ENCODE data around the gene CNTNAP2. TPM values are rescaled to one million over a fixed set of nuclear protein-coding genes. Genes with fewer than 3 reads are reported as not detected.

The CNTNAP2 gene
- total RNA-seq, 6 experiments from 2014 or later = 1.8 to 8.1 (median 3.9) TPM

GRCh38 chr7:146129296-146129695, 12.7 kb downstream of the CNTNAP2 start:
- Histone ChIP-seq H3K27ac (no peak overlapping the region), H3K4me1 (no peaks in the 10 kb centered on the region), H3K27me3 (no peaks in the 10 kb centered on the region), H3K9me3 (no peaks in the 10 kb centered on the region), H3K4me3 (no peak overlapping the region), H3K36me3 (no peaks in the 10 kb centered on the region)
- TF ChIP-seq CTCF (IDR thresholded peaks at IDR 0.05) = no peak
- TF ChIP-seq POLR2A (IDR thresholded peaks at IDR 0.05) = no peak
- DNase-seq (no peak), ATAC-seq (no peak)
- intact Hi-C loops (cut with DNase I) = no loop called here
- 8% methylated on average over 1 of the region's 1 CpG for WGBS (ENCODE audit: insufficient coverage, low coverage, low lambda C conversion rate, missing lambda C conversion rate)

- DNase-seq (no peak), ATAC-seq (no peak)
- TF ChIP-seq POLR2A (IDR thresholded peaks at IDR 0.05) (no peak), CTCF (IDR thresholded peaks at IDR 0.05) (no peak)
- no peaks in the 10 kb centered on the region for H3K4me1 ChIP-seq
- no peaks in the 10 kb centered on the region for H3K36me3 ChIP-seq
- intact Hi-C loops (cut with DNase I) = no loop called here
- H3K9me3 ChIP-seq = no peaks in the 10 kb centered on the region
- WGBS (ENCODE audit: insufficient coverage, low coverage, low lambda C conversion rate, missing lambda C conversion rate) = 72% methylated on average over 9 of the region's 9 CpGs
- H3K27me3 ChIP-seq = no peaks in the 10 kb centered on the region
- no peak overlapping the region for H3K27ac ChIP-seq
- no peak overlapping the region for H3K4me3 ChIP-seq
These were observed 13.4 kb downstream of the CNTNAP2 start for GRCh38 chr7:146129997-146130396.

GRCh38 chr7:146131701-146132100, 15.1 kb downstream of the CNTNAP2 start:
- no peaks in the 10 kb centered on the region for H3K9me3 ChIP-seq
- no peak for ATAC-seq
- H3K4me1 ChIP-seq = no peaks in the 10 kb centered on the region
- no peak overlapping the region for H3K27ac ChIP-seq
- no peaks in the 10 kb centered on the region for H3K27me3 ChIP-seq
- DNase-seq = no peak
- TF ChIP-seq POLR2A (IDR thresholded peaks at IDR 0.05) (no peak), CTCF (IDR thresholded peaks at IDR 0.05) (no peak)
- no peaks in the 10 kb centered on the region for H3K36me3 ChIP-seq
- H3K4me3 ChIP-seq = no peak overlapping the region
- intact Hi-C loops (cut with DNase I) = no loop called here
- 56% methylated on average over 4 of the region's 8 CpGs for WGBS (ENCODE audit: insufficient coverage, low coverage, low lambda C conversion rate, missing lambda C conversion rate)

- 37% methylated on average over 8 of the region's 11 CpGs for WGBS (ENCODE audit: insufficient coverage, low coverage, low lambda C conversion rate, missing lambda C conversion rate)
These were observed 19.8 kb downstream of the CNTNAP2 start for GRCh38 chr7:146136357-146136875.

More at GRCh38 chr7:146136357-146136875, 19.8 kb downstream of the CNTNAP2 start:
- no peaks in the 10 kb centered on the region for H3K9me3 ChIP-seq
- no peaks in the 10 kb centered on the region for H3K27me3 ChIP-seq
- no peaks in the 10 kb centered on the region for H3K36me3 ChIP-seq
- DNase-seq = no peak
- no peak for ATAC-seq
- H3K27ac ChIP-seq = no peak overlapping the region
- H3K4me1 ChIP-seq = no peaks in the 10 kb centered on the region
- intact Hi-C loops (cut with DNase I) = no loop called here
- no peak for TF ChIP-seq POLR2A (IDR thresholded peaks at IDR 0.05)
- TF ChIP-seq CTCF (IDR thresholded peaks at IDR 0.05) = no peak
- H3K4me3 ChIP-seq = no peak overlapping the region
